ENCODE results near the gene FOXG1. TPM values are rescaled to one million over a fixed set of nuclear protein-coding genes. Genes with fewer than 3 reads are reported as not detected.

Gene FOXG1
- total and polyA plus RNA-seq, 2 of the 4 experiments (the other 2 are of a cell fraction) = not detected

GRCh38 chr14:28764257-28765160 lies 2.1 kb upstream of the FOXG1 start:
- H4K20me1 ChIP-seq (ENCODE audit: insufficient read depth, low read length) = no peaks in the 10 kb centered on the region
- H4K5ac ChIP-seq (ENCODE audit: low read depth, low read length) = no peak overlapping the region
- no TSS peak for BruUV-seq (replicated peaks)
- no peak overlapping the region for H2BK120ac ChIP-seq (ENCODE audit: low read depth, low read length)
- no peak overlapping the region for H2BK20ac ChIP-seq (ENCODE audit: low read depth, low read length)
- no peak overlapping the region for H3K56ac ChIP-seq (ENCODE audit: extremely low read depth, insufficient read depth, low read length)
- no peak overlapping the region for H2AFZ ChIP-seq (replicated peaks; ENCODE audit: low read length, poor library complexity)
- ATAC-seq (ENCODE audit: low read depth) = no peak
- H3K36me3 ChIP-seq (ENCODE audit: control insufficient read depth, insufficient read depth, low read length) = no peaks in the 10 kb centered on the region
- no peak overlapping the region for H3K4ac ChIP-seq (ENCODE audit: low read depth, low read length)
- DNase-seq = no peak
- no peak overlapping the region for H3K27ac ChIP-seq (ENCODE audit: insufficient read depth, low read length)
- no peak overlapping the region for H2AK5ac ChIP-seq (ENCODE audit: low read depth, low read length)
- no peak overlapping the region for H3K14ac ChIP-seq (replicated peaks; ENCODE audit: low read depth, low read length)
- H3K18ac ChIP-seq (ENCODE audit: low read depth, low read length) = no peak overlapping the region
- in situ Hi-C loops (cut with MboI; ENCODE audit: low sequenced_read_pairs) (loop anchor here (5.0 to 25.0 kb wide), 2 partner anchors 773 to 1248 kb away; no protein-coding TSS in a partner anchor), intact Hi-C loops (cut with micrococcal nuclease) (no loop called here), dilution Hi-C loops (cut with HindIII; ENCODE audit: low sequenced_read_pairs, unreplicated experiment) (no loop called here)
- H3K4me1 ChIP-seq (ENCODE audit: control insufficient read depth, insufficient read depth, low read length) = no peaks in the 10 kb centered on the region; the same call in 1 of the 2 replicates
- no peak overlapping the region for H2BK15ac ChIP-seq (ENCODE audit: low read depth, low read length)
- no CpG with 5 or more reads among the region's 16 CpGs for WGBS, 2 experiments (ENCODE audit: extremely low coverage in 2 of 2, insufficient read length in 1 of 2)
- H3K9me1 ChIP-seq (ENCODE audit: insufficient read depth, low read length) = no peaks in the 10 kb centered on the region
- H3K9me3 ChIP-seq (ENCODE audit: control insufficient read depth, insufficient read depth, low read length) = peaks cover 20% of the 10 kb centered on the region
- H3K4me2 ChIP-seq (ENCODE audit: low read depth, low read length) = no peak overlapping the region
- ChIA-PET CTCF (no interaction called here), POLR2A (ENCODE audit: unreplicated experiment) (no interaction called here)
- H3K23ac ChIP-seq (ENCODE audit: low read depth, low read length) = no peak overlapping the region
- H2BK5ac ChIP-seq (ENCODE audit: low read depth, low read length, poor library complexity, severe bottlenecking) = no peak overlapping the region
- H4K91ac ChIP-seq (ENCODE audit: insufficient read depth, low read depth, low read length) = no peak overlapping the region
- no peak overlapping the region for H3K9ac ChIP-seq (ENCODE audit: low read depth, low read length)
- no peak overlapping the region for H2AK9ac ChIP-seq (replicated peaks; ENCODE audit: low read depth, low read length, poor library complexity)
- H4K8ac ChIP-seq (ENCODE audit: low read depth in 2 of 2, low read length in 2 of 2) = no peak overlapping the region
- H3K79me1 ChIP-seq (ENCODE audit: low read depth in 1 of 2, low read length in 2 of 2) = no peaks in the 10 kb centered on the region
- H3K27me3 ChIP-seq (ENCODE audit: control insufficient read depth, insufficient read depth, low read length) = peaks cover 80% of the 10 kb centered on the region
- TF ChIP-seq MXI1 (IDR thresholded peaks at IDR 0.05; ENCODE audit: borderline replicate concordance, low read depth, low read length) = no peak
- no peak for TF ChIP-seq MAZ (IDR thresholded peaks at IDR 0.05; ENCODE audit: borderline replicate concordance, low read depth, low read length)
- TF ChIP-seq POLR2A (IDR thresholded peaks at IDR 0.05; ENCODE audit: low read depth, low read length) = no peak
- TF ChIP-seq, protein P1, sequence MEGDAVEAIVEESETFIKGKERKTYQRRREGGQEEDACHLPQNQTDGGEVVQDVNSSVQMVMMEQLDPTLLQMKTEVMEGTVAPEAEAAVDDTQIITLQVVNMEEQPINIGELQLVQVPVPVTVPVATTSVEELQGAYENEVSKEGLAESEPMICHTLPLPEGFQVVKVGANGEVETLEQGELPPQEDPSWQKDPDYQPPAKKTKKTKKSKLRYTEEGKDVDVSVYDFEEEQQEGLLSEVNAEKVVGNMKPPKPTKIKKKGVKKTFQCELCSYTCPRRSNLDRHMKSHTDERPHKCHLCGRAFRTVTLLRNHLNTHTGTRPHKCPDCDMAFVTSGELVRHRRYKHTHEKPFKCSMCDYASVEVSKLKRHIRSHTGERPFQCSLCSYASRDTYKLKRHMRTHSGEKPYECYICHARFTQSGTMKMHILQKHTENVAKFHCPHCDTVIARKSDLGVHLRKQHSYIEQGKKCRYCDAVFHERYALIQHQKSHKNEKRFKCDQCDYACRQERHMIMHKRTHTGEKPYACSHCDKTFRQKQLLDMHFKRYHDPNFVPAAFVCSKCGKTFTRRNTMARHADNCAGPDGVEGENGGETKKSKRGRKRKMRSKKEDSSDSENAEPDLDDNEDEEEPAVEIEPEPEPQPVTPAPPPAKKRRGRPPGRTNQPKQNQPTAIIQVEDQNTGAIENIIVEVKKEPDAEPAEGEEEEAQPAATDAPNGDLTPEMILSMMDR (conservative IDR thresholded peaks at IDR 0.05; ENCODE audit: low read depth, low read length) = no peak
- no peak for TF ChIP-seq CHD1 (IDR thresholded peaks at IDR 0.05; ENCODE audit: low read depth, low read length)
- no peak for TF ChIP-seq FOS (IDR thresholded peaks at IDR 0.05; ENCODE audit: low read depth, low read length)
- TF ChIP-seq BHLHE40 (IDR thresholded peaks at IDR 0.05; ENCODE audit: low read depth, low read length) = no peak
- no peak for TF ChIP-seq SMC3 (IDR thresholded peaks at IDR 0.05; ENCODE audit: low read depth, low read length)
- TF ChIP-seq MAFK (IDR thresholded peaks at IDR 0.05; ENCODE audit: low read depth, low read length) = no peak
- TF ChIP-seq ELK1 (IDR thresholded peaks at IDR 0.05; ENCODE audit: borderline replicate concordance, low read depth, low read length) = no peak
- no peak overlapping the region for H3K4me3 ChIP-seq (ENCODE audit: insufficient read depth, low read depth, low read length)
